H1 (cell line): ENCODE measurements around the gene DMXL1. TPM values are rescaled to one million over a fixed set of nuclear protein-coding genes. Genes with fewer than 3 reads are reported as not detected.
"Not testable (repeated sequence)": the region's sequence is repeated elsewhere in the genome, so short reads cannot be mapped to it uniquely, and the experiment has no call there.

Source experiments
- CTCF ChIA-PET: fragments of 300-600 bp; sonication (Branson Sonifier 250); formaldehyde crosslinking; loops from one replicate; lab custom pipeline; 2021; ENCODE audit not compliant: partially characterized antibody; lab: Charles Lee
- POLR2A ChIA-PET: fragments of 300-600 bp; sonication (Branson Sonifier 250); formaldehyde crosslinking; loops from one replicate; lab custom pipeline; 2021; ENCODE audit warnings: inconsistent platforms; ENCODE audit not compliant: partially characterized antibody; lab: Charles Lee
- DNase-seq, 2 experiments: peaks; one replicate each; pipeline versions ENCODE4 v3.0.0 to v3.0.0-alpha.2; 2010 to 2022; ENCODE audit warnings: low spot score in 2 of 2, low read depth in 1 of 2, mixed read lengths in 1 of 2
- FAIRE-seq: peaks from 2 replicates; lab custom pipeline; 2011; peaks lifted over from hg19 to GRCh38; lab: Jason Lieb, UNC
- H2AFZ ChIP-seq: 2 replicates; pipeline ENCODE4 v1.8.1; 2012; ENCODE audit warnings: low read length, inconsistent platforms
- H2AK5ac ChIP-seq: 2 replicates; pipeline ENCODE4 v1.6.1; 2013; ENCODE audit warnings: low read depth, low read length
- H2BK120ac ChIP-seq: replicated peaks from 2 replicates; pipeline ENCODE3; 2013; ENCODE audit warnings: low read depth, low read length, inconsistent platforms
- H2BK12ac ChIP-seq: 2 replicates; pipeline ENCODE4 v1.6.1; 2013; ENCODE audit warnings: low read depth, low read length
- H2BK15ac ChIP-seq: 2 replicates; pipeline ENCODE4 v1.6.1; 2013; ENCODE audit warnings: low read length
- H2BK20ac ChIP-seq: 2 replicates; pipeline ENCODE4 v1.6.1; 2013; ENCODE audit warnings: low read length
- H2BK5ac ChIP-seq: 2 replicates; pipeline ENCODE4 v1.6.1; 2013; ENCODE audit warnings: low read depth, low read length
- H3K14ac ChIP-seq: 2 replicates; pipeline ENCODE4 v1.6.1; 2013; ENCODE audit warnings: inconsistent platforms; ENCODE audit not compliant: insufficient read length
- H3K18ac ChIP-seq: 2 replicates; pipeline ENCODE4 v1.6.1; 2013; ENCODE audit warnings: low read length; ENCODE audit errors: extremely low read depth
- H3K23ac ChIP-seq: 2 replicates; pipeline ENCODE4 v1.6.1; 2013; ENCODE audit warnings: inconsistent platforms; ENCODE audit not compliant: insufficient read length
- H3K23me2 ChIP-seq: 2 replicates; pipeline ENCODE4 v1.6.1; 2013; ENCODE audit warnings: low read depth, low read length
- H3K27ac ChIP-seq: 2 replicates; pipeline ENCODE4 v1.6.1; 2011; ENCODE audit warnings: low read depth, low read length, inconsistent platforms
- H3K27me3 ChIP-seq, 4 experiments: replicated peaks in 1 of 4; 1 replicate in 1 of 4; 2 replicates in 3 of 4; pipeline versions ENCODE4 v1.6.1 to v1.8.1; 2011 to 2013; ENCODE audit warnings: low read length in 3 of 4, mild to moderate bottlenecking in 3 of 4, inconsistent platforms in 2 of 4, mixed read lengths in 2 of 4, moderate library complexity in 1 of 4; ENCODE audit not compliant: control insufficient read depth in 3 of 4, insufficient read depth in 3 of 4; ENCODE audit errors: extremely low read depth in 1 of 4
- H3K36me3 ChIP-seq, 4 experiments: 2 replicates each; pipeline versions ENCODE4 v1.6.1 to v1.8.1; 2011 to 2013; ENCODE audit warnings: mild to moderate bottlenecking in 4 of 4, low read length in 3 of 4, moderate library complexity in 2 of 4, control low read depth in 1 of 4, inconsistent platforms in 1 of 4; ENCODE audit not compliant: insufficient read depth in 4 of 4, control insufficient read depth in 2 of 4
- H3K4ac ChIP-seq: replicated peaks from 2 replicates; pipeline ENCODE3; 2013; ENCODE audit warnings: low read length, low read depth, mixed read lengths, inconsistent platforms; ENCODE audit not compliant: insufficient read length
- H3K4me1 ChIP-seq, 4 experiments: replicated peaks in 1 of 4; 1 replicate in 1 of 4; 2 replicates in 3 of 4; pipeline versions ENCODE4 v1.6.1 to v1.8.1; 2011 to 2013; ENCODE audit warnings: low read length in 3 of 4, inconsistent platforms in 2 of 4, mixed read lengths in 1 of 4; ENCODE audit not compliant: insufficient read depth in 4 of 4, control insufficient read depth in 3 of 4
- H3K4me2 ChIP-seq, 2 experiments: 2 replicates each; pipeline versions ENCODE4 v1.6.1 to v1.8.1; 2011 to 2013; ENCODE audit warnings: low read depth in 2 of 2, low read length in 2 of 2, control low read depth in 1 of 2, inconsistent platforms in 1 of 2, mild to moderate bottlenecking in 1 of 2; ENCODE audit not compliant: insufficient read depth in 1 of 2
- H3K4me3 ChIP-seq, 4 experiments: fragments of 200-600, 300-600 bp in 1 of 4; sonication (generic), shearing (Covaris generic), sonication (Bioruptor Twin) in 1 of 4; 2 replicates each; pipeline versions ENCODE4 v1.5.1 to v1.8.1; 2011 to 2016; ENCODE audit warnings: low read length in 4 of 4, low read depth in 3 of 4, control low read depth in 2 of 4, inconsistent platforms in 2 of 4, mild to moderate bottlenecking in 2 of 4, mixed read lengths in 1 of 4, moderate library complexity in 1 of 4; ENCODE audit not compliant: insufficient read depth in 2 of 4; ENCODE audit errors: extremely low read depth in 1 of 4
- H3K56ac ChIP-seq: replicated peaks from 2 replicates; pipeline ENCODE3; 2013; ENCODE audit warnings: low read depth, mild to moderate bottlenecking, mixed read lengths, low read length, inconsistent platforms; ENCODE audit not compliant: insufficient read length
- H3K79me1 ChIP-seq: 2 replicates; pipeline ENCODE4 v1.6.1; 2013; ENCODE audit warnings: low read depth, low read length, control low read depth
- H3K79me2 ChIP-seq, 2 experiments: 2 replicates each; pipeline versions ENCODE4 v1.6.1 to v1.8.1; 2012 to 2013; ENCODE audit warnings: low read length in 2 of 2, mild to moderate bottlenecking in 2 of 2, inconsistent platforms in 1 of 2; ENCODE audit not compliant: insufficient read depth in 2 of 2, control insufficient read depth in 1 of 2
- H3K9ac ChIP-seq, 4 experiments: replicated peaks in 1 of 4; 1 replicate in 1 of 4; 2 replicates in 3 of 4; pipeline versions ENCODE4 v1.6.1 to v1.8.1; 2011 to 2013; ENCODE audit warnings: low read depth in 3 of 4, low read length in 3 of 4, control low read depth in 2 of 4, mild to moderate bottlenecking in 2 of 4, moderate library complexity in 2 of 4, inconsistent platforms in 1 of 4; ENCODE audit errors: extremely low read depth in 1 of 4
- H3K9me3 ChIP-seq, 2 experiments: 2 replicates each; pipeline versions ENCODE4 v1.6.1 to v1.8.1; 2012 to 2013; ENCODE audit warnings: mild to moderate bottlenecking in 2 of 2, moderate library complexity in 2 of 2, control low read depth in 1 of 2, inconsistent platforms in 1 of 2, low read depth in 1 of 2, low read length in 1 of 2, mixed read lengths in 1 of 2; ENCODE audit not compliant: insufficient read depth in 2 of 2
- H4K20me1 ChIP-seq, 2 experiments: replicated peaks in 1 of 2; 2 replicates each; pipeline versions ENCODE3 to v1.8.1; 2011 to 2013; ENCODE audit warnings: inconsistent platforms in 2 of 2, low read length in 2 of 2, mild to moderate bottlenecking in 1 of 2; ENCODE audit not compliant: insufficient read depth in 2 of 2, control insufficient read depth in 1 of 2
- H4K5ac ChIP-seq: 2 replicates; pipeline ENCODE4 v1.6.1; 2013; ENCODE audit warnings: low read length, low read depth, mixed read lengths, inconsistent platforms; ENCODE audit not compliant: insufficient read length
- H4K8ac ChIP-seq: 2 replicates; pipeline ENCODE4 v1.8.0; 2013; ENCODE audit warnings: mild to moderate bottlenecking, moderate library complexity, low read length, inconsistent platforms; ENCODE audit not compliant: insufficient read depth; ENCODE audit errors: extremely low read depth
- H4K91ac ChIP-seq: replicated peaks from 2 replicates; pipeline ENCODE3; 2013; ENCODE audit warnings: low read length, mixed read lengths, inconsistent platforms; ENCODE audit not compliant: insufficient read length
- WGBS, 2 experiments: shearing (Covaris generic) in 1 of 2; methylation state at CpG; one replicate each; pipeline versions ENCODE4 v1.1.6 to v1.1.7; 2013 to 2015; ENCODE audit warnings: low lambda C conversion rate in 2 of 2, mixed read lengths in 2 of 2, inconsistent platforms in 1 of 2, low coverage in 1 of 2, missing lambda C conversion rate in 1 of 2; ENCODE audit not compliant: insufficient replicate concordance in 2 of 2, insufficient coverage in 1 of 2, insufficient read length in 1 of 2; ENCODE audit errors: extremely low coverage in 1 of 2, missing lambda C conversion rate in 1 of 2; 5-methylcytosine and 5-hydroxymethylcytosine counted together
- polyA plus RNA-seq, 7 experiments: library from polyadenylated mRNA; depleted of rRNA in 3 of 7; stranded (reverse) in 5 of 7; unstranded in 2 of 7; fragments of >200 nt in 5 of 7; fragments of 200-250 nt in 2 of 7; gene quantifications; 1 replicate in 5 of 7; 2 replicates in 1 of 7; 4 replicates in 1 of 7; pipeline versions ENCODE4 v1.2.1 to v1.2.3, GENCODE V29; 2011 to 2013; ENCODE audit warnings: missing spikeins in 2 of 7, mixed read lengths in 2 of 7
- total RNA-seq: library from RNA; stranded (reverse); fragmentation: NEBNext Ultra II Directional; extraction: Animal tissue kit (Norgen Biotek cat#: 25700); gene quantifications from 2 replicates; pipeline ENCODE4 v1.2.1, GENCODE V29; 2021

The DMXL1 gene
- total and polyA plus RNA-seq, 2 of the 8 experiments (the other 6 are each of a cell fraction or from before 2014, with no cell fraction given) = 10.1 to 43.9 TPM

DNA sequence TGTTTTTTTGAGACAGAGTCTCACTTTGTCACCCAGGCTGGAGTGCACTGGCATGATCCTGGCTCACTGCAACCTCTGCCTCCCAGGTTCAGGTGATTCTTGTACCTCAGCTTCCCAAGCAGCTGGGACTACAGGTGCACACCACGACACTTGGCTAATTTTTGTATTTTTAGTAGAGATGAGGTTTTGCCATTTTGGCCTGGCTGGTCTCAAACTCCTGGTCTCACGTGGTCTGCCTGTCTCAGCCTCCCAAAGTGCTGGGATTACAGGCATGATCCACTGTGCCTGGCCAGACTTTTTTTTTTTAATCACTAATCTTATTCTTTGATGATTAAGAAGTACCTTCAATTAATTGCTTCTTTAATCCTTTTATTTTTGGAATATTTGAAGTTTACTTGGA lies 114.6 kb downstream of the DMXL1 start:
- not testable (repeated sequence) for H2BK15ac ChIP-seq

More for the DNA sequence above, 114.6 kb downstream of the DMXL1 start:
- H3K56ac ChIP-seq, H3K23me2 ChIP-seq, DNase-seq, H3K4me1 ChIP-seq, H4K5ac ChIP-seq, H2BK12ac ChIP-seq, FAIRE-seq, H3K27me3 ChIP-seq, H3K79me1 ChIP-seq, H2BK120ac ChIP-seq, H2AK5ac ChIP-seq, H3K79me2 ChIP-seq, H3K4me3 ChIP-seq, H3K36me3 ChIP-seq, H3K23ac ChIP-seq, H3K27ac ChIP-seq, H3K4ac ChIP-seq, H2BK20ac ChIP-seq, H4K91ac ChIP-seq, H3K14ac ChIP-seq, POLR2A ChIA-PET, H3K9ac ChIP-seq, H2AFZ ChIP-seq, H2BK5ac ChIP-seq, H3K9me3 ChIP-seq, H3K18ac ChIP-seq, H4K20me1 ChIP-seq, H3K4me2 ChIP-seq, H4K8ac ChIP-seq: not testable (repeated sequence)
- WGBS, 2 experiments = 70% methylated on average over 2 of the region's 2 CpGs; no CpG with 5 or more reads in 1 of the 2 experiments
- CTCF ChIA-PET = interaction anchor here (0.6 kb wide), 1 partner anchor 198 kb away, joined by 3 read pairs; no protein-coding TSS in a partner anchor
